Right kidney (tissue), 1 donor: ENCODE data around the gene C19orf25.
"Not testable (repeated sequence)": the region's sequence is repeated elsewhere in the genome, so short reads cannot be mapped to it uniquely, and the experiment has no call there.

ENCODE experiments used
- DNase-seq: peaks from one replicate; pipeline ENCODE4 v3.0.0-alpha.2; 2016

C19orf25 gene

DNA sequence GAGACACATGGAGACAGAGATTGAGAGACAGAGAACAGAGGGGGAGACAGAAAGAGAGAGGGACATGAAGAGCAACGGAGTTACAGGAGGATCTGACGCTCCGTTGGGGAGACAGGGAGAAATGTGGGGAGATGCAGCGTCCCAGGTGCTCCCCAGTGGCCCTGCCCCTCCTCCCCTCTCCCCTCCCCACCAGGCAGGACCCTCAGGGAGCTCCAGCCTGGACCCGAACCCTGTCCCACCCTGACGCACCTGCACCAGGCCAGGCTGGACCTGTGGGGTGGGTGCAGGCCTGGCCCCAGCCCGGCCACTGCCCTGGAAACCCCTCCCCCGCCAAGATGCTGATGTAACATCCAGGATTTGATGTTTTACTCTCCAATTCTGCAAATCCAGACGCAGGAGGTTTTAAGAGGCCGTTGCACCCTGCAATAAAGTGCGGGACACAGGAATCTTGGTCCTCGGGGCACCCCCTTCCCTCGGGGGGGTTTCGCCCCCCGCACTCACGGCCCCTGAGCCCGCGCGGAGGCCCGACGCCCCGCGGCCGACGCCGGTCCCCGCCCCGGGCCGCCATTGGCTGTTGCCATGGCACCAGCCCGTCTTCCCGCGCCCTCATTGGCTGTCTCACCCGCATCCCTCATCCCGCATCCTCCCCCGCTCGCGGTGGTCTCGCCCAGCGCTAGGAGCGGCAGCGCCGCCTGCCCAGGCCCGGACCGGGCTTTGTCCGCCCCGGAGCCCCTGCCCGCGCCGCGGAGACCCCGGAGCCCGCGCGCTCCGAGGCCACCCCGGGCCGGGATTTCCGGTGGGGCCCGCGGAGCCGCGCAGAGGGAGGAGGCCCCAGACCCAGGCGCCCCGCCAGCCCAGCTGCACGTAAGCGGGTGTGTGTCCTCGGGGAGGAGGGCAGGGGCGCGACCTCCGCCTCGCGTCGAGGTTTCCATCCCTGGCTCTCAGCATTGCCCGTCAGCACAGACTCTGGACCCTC is 29.3 kb downstream of the C19orf25 start, which contains the start of gene APC2:
APC2 (plus strand) TSS at position 655 of the 976 bp plus-strand sequence. CDS start 2,881 bp downstream, outside the sequence.
- DNase-seq: no peak

GRCh38 chr19:1447944-1448343 is 31.1 kb downstream of the C19orf25 start:
- no peak for DNase-seq

- DNase-seq: no peak
Measured at GRCh38 chr19:1447504-1447903, 31.5 kb downstream of the C19orf25 start.

- DNase-seq: peak; percentile 65
Measured at GRCh38 chr19:1446713-1447481, 32.1 kb downstream of the C19orf25 start.

GRCh38 chr19:1445932-1446712 is 32.9 kb downstream of the C19orf25 start:
- DNase-seq: no peak

DNA sequence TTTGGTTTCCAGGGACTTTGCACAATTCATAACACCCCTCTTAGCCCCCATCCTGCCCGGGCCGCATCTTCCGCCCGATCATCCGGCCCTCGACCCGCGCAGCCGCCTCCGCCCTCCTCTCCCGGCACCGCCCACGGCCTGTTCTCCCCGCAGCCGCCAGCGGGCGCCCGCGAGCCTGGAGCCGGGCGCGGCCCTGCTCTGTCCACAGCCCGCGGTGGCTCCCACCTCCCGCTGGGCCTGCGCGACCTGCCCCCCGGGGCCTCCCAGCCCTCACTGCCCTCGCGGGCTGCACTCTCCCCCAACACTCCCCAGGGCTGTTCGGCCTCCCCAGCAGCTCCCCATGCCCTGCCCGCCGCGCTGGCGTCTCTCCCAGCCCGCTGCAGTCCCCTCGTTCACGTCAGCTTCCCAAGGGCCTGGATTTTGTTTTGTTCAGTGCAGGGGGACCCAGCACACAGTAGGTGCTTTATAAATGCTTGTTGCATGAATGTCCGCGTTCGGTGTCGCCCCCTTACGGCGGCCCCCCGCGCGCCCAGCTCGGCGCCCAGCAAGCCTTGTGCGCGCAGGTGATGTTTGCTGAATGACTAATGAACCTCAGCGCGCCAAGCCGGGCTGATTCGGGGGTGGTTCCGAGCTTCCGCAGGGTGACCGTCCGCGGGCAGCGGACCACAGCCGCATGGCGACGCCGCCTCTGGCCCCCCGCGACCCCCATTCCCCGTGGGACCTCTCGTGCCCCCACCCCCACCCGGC is 33.7 kb downstream of the C19orf25 start:
- peak; percentile 88 for DNase-seq

DNA sequence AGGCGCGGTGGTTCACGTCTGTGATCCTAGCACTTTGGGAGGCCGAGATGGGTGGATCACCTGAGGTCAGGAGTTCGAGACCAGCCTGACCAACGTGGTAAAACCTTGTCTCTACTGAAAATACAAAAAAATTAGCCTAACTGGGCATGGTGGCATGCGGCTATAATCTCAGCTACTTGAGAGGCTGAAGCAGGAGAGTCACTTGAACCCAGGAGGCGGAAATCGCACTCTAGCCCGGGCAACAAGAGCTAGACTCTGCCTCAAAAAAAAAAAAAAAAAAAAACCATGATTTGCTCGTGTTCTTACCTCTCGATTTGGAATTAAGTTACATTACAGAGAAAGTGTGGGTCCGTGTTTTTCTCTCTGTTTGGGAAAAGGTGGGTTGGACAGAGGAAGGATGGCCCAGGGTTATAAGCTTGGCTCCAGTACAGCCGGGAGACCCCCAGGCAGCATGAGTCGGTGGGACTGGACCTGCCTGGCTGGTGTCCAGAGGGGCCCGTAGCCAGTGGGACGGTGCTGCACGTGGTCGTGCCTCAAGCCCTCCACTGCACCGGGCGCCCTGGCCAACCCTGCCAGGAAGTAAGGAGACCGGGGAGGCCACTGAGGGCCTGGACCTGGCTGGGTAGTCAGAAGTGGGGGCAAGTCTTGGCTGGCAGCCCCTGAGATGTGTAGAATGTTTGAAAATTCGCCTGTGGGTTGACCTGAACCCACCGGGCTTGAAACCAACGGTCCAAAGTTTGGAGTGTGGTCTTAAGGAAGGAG is 37.2 kb downstream of the C19orf25 start:
- no peak for DNase-seq

DNA sequence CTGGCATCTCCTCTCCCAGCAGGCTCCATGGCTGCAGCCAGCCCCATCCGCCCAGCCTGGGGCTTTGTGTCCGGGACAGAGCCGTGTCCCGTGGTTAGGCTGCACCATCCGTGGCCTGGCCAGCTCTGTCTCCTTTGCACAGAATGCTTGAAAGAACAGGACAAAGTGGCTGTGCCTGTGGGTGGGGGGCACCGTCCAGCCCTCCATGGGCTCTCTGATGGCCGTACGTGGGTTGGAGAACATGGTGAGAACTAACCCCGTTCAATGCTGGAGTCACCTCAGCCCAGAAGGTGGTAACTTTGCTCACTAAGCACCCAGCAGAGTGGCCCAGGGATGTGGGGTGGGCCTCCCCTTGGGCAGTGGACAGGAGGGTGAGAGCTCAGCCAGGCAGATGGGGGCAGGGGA is 38.0 kb downstream of the C19orf25 start:
- DNase-seq: no peak

- DNase-seq: no peak
Measured at GRCh38 chr19:1440418-1440801, 38.6 kb downstream of the C19orf25 start.

- DNase-seq: not testable (repeated sequence)
Measured at GRCh38 chr19:1439525-1440417, 39.2 kb downstream of the C19orf25 start.

DNA sequence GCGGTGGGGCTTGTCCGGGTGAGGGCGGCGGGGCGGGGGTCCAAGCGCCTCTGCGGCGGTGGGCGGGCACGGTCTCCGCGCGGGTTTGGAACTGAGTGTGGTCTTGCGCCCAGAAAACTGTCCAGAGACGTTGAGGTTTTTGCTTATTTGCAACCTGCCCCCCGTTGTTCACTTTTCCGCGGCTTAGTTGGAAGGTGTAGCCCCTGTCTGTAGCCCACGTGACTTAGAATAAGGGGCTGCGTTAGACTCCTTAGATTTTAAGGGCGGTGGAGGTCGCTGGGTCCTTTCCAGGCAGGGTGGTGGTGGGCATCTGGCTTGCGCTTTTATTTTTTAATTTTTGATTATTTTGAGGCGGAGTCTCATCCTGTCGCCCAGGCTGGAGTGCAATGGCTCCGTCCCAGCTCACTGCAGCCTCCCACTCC is 40.1 kb downstream of the C19orf25 start:
- DNase-seq: no peak

DNA sequence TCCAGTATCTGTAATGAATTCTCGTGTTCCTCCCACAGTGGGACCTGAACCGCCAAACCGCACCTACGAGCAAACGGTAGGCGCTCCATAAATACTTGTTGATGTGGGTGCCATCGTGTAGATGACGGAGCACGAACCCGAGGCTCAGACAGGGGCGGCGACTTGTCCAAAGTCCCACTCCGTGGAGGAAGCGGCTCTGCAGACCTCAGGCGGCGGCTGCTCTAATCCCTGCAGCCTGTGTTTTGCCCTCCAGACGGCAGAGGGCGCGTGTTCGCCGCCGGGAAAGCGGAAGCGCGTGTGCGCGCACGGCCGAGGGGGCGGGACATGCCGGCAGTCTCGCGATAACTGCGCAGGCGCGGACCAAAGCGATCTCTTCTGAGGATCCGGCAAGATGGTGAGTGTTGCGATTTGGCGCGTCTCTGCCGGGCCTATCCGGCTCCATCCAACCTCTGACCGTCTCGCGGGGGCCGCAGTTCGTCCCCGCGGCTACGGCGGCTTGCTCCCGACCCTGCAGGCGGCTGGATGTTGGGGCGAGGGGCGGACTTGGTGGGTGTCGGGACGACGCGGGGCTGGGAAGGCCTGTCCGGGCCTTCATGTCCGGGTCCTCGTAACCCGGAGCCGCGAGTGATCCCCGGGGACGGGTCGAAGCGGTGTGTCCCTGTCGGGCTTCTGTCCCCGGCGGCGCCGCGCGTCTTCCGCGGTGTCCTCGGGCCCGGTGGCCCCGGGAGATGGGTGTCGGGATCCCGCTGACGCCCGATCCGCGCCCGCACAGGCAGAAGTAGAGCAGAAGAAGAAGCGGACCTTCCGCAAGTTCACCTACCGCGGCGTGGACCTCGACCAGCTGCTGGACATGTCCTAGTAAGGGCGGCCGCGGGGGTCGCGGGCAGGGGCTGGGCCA is 40.7 kb downstream of the C19orf25 start, which contains the start of gene RPS15:
RPS15 (plus strand) TSS at position 362 of the 898 bp plus-strand sequence; CDS start at position 392, 30 bp downstream.
- DNase-seq: peak; percentile 98

DNA sequence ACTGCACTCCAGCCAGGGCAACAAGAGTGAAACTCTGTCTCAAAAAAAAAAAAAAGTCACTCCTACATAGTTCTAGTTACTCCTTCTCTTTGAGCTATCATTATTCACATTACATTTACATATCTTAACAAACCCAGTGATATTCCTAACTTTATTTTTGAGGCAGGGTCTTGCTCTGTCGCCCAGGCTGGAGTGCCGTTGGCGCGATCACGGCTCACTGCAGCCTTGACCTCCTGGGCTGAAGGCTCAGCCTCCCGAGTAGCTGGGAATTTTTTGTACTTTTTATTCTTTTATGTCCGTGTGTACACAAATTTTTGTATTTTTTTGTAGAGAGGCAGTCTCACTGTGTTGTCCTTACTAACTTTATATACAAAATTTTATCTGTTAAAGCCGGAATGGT is 41.4 kb downstream of the C19orf25 start:
- DNase-seq: no peak

DNA sequence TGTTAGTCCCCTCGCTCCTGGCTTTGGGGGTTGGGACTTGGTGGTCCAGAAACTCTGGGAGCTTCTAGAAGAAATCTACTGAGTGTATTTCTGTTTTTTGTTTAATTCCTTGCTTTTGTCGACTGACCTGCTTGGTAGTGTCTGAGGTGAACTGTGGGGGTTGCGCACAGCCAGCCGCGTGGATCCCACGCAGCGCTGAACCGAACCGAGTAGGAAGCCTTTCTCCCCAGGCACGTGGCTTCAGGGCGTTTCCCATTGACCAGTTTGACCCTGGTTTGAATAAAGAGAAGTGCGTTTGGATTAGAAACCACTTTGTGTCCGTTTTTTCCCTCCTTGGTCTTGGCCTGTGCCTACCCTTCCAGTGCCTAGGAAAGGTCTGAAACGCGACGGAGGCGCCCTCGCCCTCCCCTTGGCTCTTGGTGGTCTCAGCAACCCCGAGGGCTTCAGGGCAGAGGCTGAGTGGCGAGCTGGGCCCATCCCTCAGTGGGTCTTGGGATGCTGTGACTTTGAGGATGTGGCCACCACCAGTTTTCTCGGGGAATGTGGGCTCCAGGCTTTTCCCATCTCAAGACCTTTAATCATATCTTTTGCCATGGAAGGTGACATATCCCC is 43.5 kb downstream of the C19orf25 start:
- no peak for DNase-seq

DNA sequence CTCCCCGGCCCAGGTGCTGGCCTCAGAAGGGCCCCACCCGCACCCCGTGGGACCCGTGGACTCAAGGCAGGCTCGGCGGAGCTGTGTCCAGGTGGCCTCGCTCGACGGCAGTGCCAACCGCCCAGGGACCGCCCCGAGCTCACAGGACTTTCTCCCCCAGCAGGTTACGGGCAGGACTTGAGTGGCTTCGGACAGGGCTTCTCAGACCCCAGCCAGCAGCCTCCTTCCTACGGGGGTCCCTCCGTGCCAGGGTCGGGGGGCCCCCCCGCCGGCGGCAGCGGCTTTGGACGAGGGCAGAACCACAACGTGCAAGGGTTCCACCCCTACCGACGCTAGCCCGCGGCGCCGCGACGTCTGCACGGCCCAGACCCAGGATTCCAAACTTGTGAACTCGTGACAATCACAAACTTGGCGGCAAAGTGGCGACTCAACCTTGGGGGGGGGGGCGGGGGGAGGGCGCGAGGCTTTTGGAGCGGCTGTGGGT is 44.4 kb downstream of the C19orf25 start:
- DNase-seq: no peak

GRCh38 chr19:1434040-1434366 is 45.0 kb downstream of the C19orf25 start:
- no peak for DNase-seq

DNA sequence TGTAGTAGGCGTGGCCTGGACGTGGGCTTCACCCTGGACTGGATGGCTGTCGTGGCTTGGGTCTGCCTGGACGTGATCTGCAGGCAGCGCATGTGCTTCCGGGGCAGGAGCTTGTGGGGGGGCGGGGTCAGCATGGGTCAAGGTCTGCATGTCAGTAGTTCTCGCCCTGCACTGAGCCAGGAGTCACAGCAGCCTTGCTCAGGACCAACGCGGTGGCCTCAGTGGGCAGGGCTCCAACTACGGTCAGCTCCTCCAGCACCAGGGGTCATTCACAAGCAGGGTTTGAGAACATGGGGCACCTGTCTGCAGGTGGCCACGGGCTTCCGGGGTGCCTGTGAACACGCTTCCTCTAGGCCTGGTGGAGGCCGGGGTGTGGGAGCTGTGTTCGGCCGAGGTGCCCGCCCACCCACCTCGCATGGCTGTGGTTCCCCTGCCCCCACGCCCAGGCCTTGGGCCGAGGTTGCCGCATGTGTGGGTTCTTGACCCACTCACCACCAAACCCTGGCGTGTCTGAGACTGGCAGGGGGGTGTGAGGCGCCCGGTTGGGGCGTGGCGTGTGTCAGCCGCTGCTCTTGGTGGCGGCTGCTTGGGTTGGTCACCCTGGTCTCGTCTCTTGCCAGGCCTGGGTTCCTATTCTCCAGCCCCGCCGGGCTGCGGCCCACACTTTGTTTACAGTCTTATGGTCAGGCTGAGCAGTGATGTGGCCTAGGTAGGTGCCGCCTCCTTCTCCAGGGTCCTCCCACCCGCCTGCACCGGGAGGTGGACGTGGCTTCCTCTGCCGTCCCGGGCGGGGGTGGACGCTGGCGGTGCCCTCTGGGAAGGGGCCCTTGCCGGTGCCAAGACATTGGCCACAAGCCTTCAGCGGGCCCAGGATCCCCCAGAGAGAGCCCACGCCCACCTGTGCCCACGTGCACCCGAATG is 45.6 kb downstream of the C19orf25 start:
- DNase-seq: no peak
